Activated naive CD8-positive, alpha-beta T cell (primary cell): ENCODE measurements around the gene ZPBP2.

ENCODE experiments used
- H3K27ac Mint-ChIP-seq: one replicate; pipeline ENCODE4 v1.8.0; 2021; ENCODE audit warnings: mixed read lengths
- H3K27me3 Mint-ChIP-seq: one replicate; pipeline ENCODE4 v1.8.0; 2021; ENCODE audit warnings: mixed read lengths
- H3K36me3 Mint-ChIP-seq: one replicate; pipeline ENCODE4 v1.8.0; 2021; ENCODE audit warnings: mixed read lengths
- H3K4me1 Mint-ChIP-seq: one replicate; pipeline ENCODE4 v1.8.0; 2021; ENCODE audit warnings: low read depth, mixed read lengths
- H3K4me3 Mint-ChIP-seq: one replicate; pipeline ENCODE4 v1.8.0; 2021; ENCODE audit warnings: mild to moderate bottlenecking, mixed read lengths
- H3K9me3 Mint-ChIP-seq: one replicate; pipeline ENCODE4 v1.8.0; 2021; ENCODE audit warnings: low read depth, mixed read lengths

ZPBP2 gene, protein sequence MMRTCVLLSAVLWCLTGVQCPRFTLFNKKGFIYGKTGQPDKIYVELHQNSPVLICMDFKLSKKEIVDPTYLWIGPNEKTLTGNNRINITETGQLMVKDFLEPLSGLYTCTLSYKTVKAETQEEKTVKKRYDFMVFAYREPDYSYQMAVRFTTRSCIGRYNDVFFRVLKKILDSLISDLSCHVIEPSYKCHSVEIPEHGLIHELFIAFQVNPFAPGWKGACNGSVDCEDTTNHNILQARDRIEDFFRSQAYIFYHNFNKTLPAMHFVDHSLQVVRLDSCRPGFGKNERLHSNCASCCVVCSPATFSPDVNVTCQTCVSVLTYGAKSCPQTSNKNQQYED

GRCh38 chr17:39867880-39868553 lies at the start of gene ZPBP2:
Gene ZPBP2 (plus strand): TSS chr17:39868202. CDS start chr17:39868355, 153 bp downstream.
- peak within 1 kb of the TSS; percentile 82 for H3K4me3 Mint-ChIP-seq
- H3K4me1 Mint-ChIP-seq, result peaks cover 45% of the 10 kb centered on the region
- H3K27me3 Mint-ChIP-seq, result no peaks in the 10 kb centered on the region
- H3K36me3 Mint-ChIP-seq, result no peaks in the 10 kb centered on the region
- H3K9me3 Mint-ChIP-seq, result no peaks in the 10 kb centered on the region
- H3K27ac Mint-ChIP-seq, result peak within 1 kb of the TSS; percentile 99

- peaks cover 80% of the 10 kb centered on the region for H3K4me1 Mint-ChIP-seq
- peaks cover 28% of the 10 kb centered on the region for H3K36me3 Mint-ChIP-seq
- peak overlapping the region; percentile 44 for H3K4me3 Mint-ChIP-seq
- H3K27me3 Mint-ChIP-seq, result no peaks in the 10 kb centered on the region
- peak overlapping the region; percentile 89 for H3K27ac Mint-ChIP-seq
- peaks cover 5% of the 10 kb centered on the region for H3K9me3 Mint-ChIP-seq
Measured at GRCh38 chr17:39818358-39819000, 49.5 kb upstream of the ZPBP2 start.

- Mint-ChIP-seq H3K27me3 (no peaks in the 10 kb centered on the region), H3K36me3 (peaks cover 40% of the 10 kb centered on the region), H3K9me3 (peaks cover 12% of the 10 kb centered on the region), H3K4me3 (peak overlapping the region; percentile 48), H3K4me1 (peaks cover 63% of the 10 kb centered on the region), H3K27ac (peak overlapping the region; percentile 93)
Measured at GRCh38 chr17:39820541-39820940, 47.5 kb upstream of the ZPBP2 start.

GRCh38 chr17:39820987-39821386 lies 47.0 kb upstream of the ZPBP2 start:
- peak overlapping the region; percentile 93 for H3K27ac Mint-ChIP-seq
- peak overlapping the region; percentile 21 for H3K4me3 Mint-ChIP-seq
- peaks cover 58% of the 10 kb centered on the region for H3K4me1 Mint-ChIP-seq

GRCh38 chr17:39822051-39822451 lies 46.0 kb upstream of the ZPBP2 start:
- Mint-ChIP-seq H3K36me3 (peaks cover 50% of the 10 kb centered on the region), H3K4me3 (peak overlapping the region; percentile 39), H3K9me3 (peaks cover 12% of the 10 kb centered on the region), H3K27me3 (no peaks in the 10 kb centered on the region), H3K27ac (peak overlapping the region; percentile 93), H3K4me1 (peaks cover 63% of the 10 kb centered on the region)

More at GRCh38 chr17:39820987-39821386, 47.0 kb upstream of the ZPBP2 start:
- Mint-ChIP-seq H3K9me3 (peaks cover 12% of the 10 kb centered on the region), H3K36me3 (peaks cover 44% of the 10 kb centered on the region), H3K27me3 (no peaks in the 10 kb centered on the region)

GRCh38 chr17:39823407-39824054 lies 44.5 kb upstream of the ZPBP2 start:
- no peaks in the 10 kb centered on the region for H3K27me3 Mint-ChIP-seq
- no peak overlapping the region for H3K4me3 Mint-ChIP-seq
- H3K9me3 Mint-ChIP-seq, result peaks cover 12% of the 10 kb centered on the region
- H3K4me1 Mint-ChIP-seq, result peaks cover 58% of the 10 kb centered on the region
- peaks cover 58% of the 10 kb centered on the region for H3K36me3 Mint-ChIP-seq
- peak overlapping the region; percentile 50 for H3K27ac Mint-ChIP-seq

- H3K36me3 Mint-ChIP-seq, result peaks cover 52% of the 10 kb centered on the region
- H3K27me3 Mint-ChIP-seq, result no peaks in the 10 kb centered on the region
- peak overlapping the region; percentile 78 for H3K27ac Mint-ChIP-seq
- no peak overlapping the region for H3K4me3 Mint-ChIP-seq
- peaks cover 39% of the 10 kb centered on the region for H3K4me1 Mint-ChIP-seq
- peaks cover 12% of the 10 kb centered on the region for H3K9me3 Mint-ChIP-seq
Measured at GRCh38 chr17:39826334-39826733, 41.7 kb upstream of the ZPBP2 start.

DNA sequence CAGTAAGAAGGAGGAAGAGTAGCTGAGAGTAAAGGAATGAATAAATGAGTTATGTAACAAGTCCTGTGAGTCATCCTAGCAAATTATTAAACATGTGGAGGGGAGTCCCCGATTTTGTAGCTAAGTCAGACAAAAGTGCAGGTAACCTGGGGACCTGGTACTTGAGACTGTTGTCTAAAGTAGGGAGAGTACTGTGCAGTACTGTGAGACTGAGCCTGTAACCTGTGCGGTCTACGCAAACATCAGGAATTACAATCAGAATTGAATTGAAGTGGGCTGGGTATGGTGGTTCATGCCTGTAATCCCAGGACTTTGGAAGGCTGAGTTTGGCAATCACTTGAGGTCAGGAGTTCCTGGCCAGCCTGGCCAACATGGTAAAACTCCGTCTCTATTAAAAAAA lies 39.6 kb upstream of the ZPBP2 start:
- H3K4me1 Mint-ChIP-seq, result peaks cover 37% of the 10 kb centered on the region
- peak overlapping the region; percentile 83 for H3K27ac Mint-ChIP-seq
- peaks cover 39% of the 10 kb centered on the region for H3K36me3 Mint-ChIP-seq

GRCh38 chr17:39831588-39831987 lies 36.4 kb upstream of the ZPBP2 start:
- H3K27ac Mint-ChIP-seq, result peak overlapping the region; percentile 66
- no peaks in the 10 kb centered on the region for H3K27me3 Mint-ChIP-seq
- H3K4me1 Mint-ChIP-seq, result peaks cover 42% of the 10 kb centered on the region
- no peak overlapping the region for H3K4me3 Mint-ChIP-seq
- H3K36me3 Mint-ChIP-seq, result peaks cover 24% of the 10 kb centered on the region
- no peaks in the 10 kb centered on the region for H3K9me3 Mint-ChIP-seq

More for the DNA sequence above, 39.6 kb upstream of the ZPBP2 start:
- Mint-ChIP-seq H3K9me3 (peaks cover 7% of the 10 kb centered on the region), H3K4me3 (no peak overlapping the region), H3K27me3 (no peaks in the 10 kb centered on the region)

DNA sequence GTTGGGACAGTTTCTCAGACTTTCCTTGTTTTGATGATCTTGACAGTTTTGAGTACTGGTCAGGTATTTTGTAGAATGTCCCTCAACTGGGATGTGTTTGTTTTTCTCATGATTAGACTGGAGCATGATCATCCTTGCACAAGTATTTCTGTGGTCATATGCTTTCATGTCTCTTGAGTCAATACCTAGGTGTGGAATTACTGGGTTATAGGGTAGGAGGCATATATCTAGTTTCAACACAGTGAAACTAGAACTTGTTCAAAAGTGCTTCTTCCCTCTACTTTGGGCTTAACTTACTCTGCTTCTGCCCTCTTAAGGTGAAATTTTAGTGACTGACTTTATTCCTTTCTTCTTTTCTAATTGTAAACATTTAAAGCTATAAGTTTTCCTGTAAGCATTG lies 34.0 kb upstream of the ZPBP2 start:
- Mint-ChIP-seq H3K4me3 (no peak overlapping the region), H3K4me1 (peaks cover 36% of the 10 kb centered on the region), H3K27me3 (no peaks in the 10 kb centered on the region), H3K27ac (peak overlapping the region; percentile 67), H3K36me3 (peaks cover 20% of the 10 kb centered on the region), H3K9me3 (peaks cover 7% of the 10 kb centered on the region)

- H3K36me3 Mint-ChIP-seq, result peaks cover 29% of the 10 kb centered on the region
- H3K4me1 Mint-ChIP-seq, result peaks cover 42% of the 10 kb centered on the region
- no peak overlapping the region for H3K4me3 Mint-ChIP-seq
- H3K27ac Mint-ChIP-seq, result peak overlapping the region; percentile 85
- H3K9me3 Mint-ChIP-seq, result peaks cover 7% of the 10 kb centered on the region
- H3K27me3 Mint-ChIP-seq, result no peaks in the 10 kb centered on the region
Measured at GRCh38 chr17:39835038-39835786, 32.8 kb upstream of the ZPBP2 start.

DNA sequence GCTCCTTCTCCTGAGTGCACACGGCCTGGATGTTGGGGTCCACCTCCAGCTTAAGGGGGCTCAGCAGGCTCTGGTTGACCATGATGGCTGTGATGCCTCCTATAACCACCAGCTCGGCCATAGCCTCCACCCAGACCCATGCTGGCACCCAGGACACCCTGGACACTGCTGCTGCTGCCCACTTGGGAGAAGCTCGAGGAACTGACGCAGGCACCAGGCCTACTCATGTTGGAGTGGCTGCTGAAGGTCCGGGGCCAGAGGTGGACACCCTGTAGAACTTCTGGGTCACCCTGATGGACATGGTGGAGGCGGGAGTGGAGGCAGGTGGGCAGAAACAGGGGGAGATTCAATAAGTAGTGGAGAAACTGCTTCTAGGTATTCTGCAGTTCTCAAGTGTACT lies 31.9 kb upstream of the ZPBP2 start:
- peaks cover 45% of the 10 kb centered on the region for H3K4me1 Mint-ChIP-seq
- no peaks in the 10 kb centered on the region for H3K27me3 Mint-ChIP-seq
- H3K36me3 Mint-ChIP-seq, result peaks cover 35% of the 10 kb centered on the region
- no peak overlapping the region for H3K4me3 Mint-ChIP-seq
- peaks cover 7% of the 10 kb centered on the region for H3K9me3 Mint-ChIP-seq
- peak overlapping the region; percentile 85 for H3K27ac Mint-ChIP-seq

GRCh38 chr17:39838057-39838456 lies 29.9 kb upstream of the ZPBP2 start:
- peaks cover 53% of the 10 kb centered on the region for H3K4me1 Mint-ChIP-seq

GRCh38 chr17:39838784-39839183 lies 29.2 kb upstream of the ZPBP2 start:
- peak overlapping the region; percentile 64 for H3K27ac Mint-ChIP-seq
- H3K4me3 Mint-ChIP-seq, result no peak overlapping the region
- H3K4me1 Mint-ChIP-seq, result peaks cover 57% of the 10 kb centered on the region
- H3K9me3 Mint-ChIP-seq, result peaks cover 7% of the 10 kb centered on the region
- H3K27me3 Mint-ChIP-seq, result no peaks in the 10 kb centered on the region
- peaks cover 39% of the 10 kb centered on the region for H3K36me3 Mint-ChIP-seq

More at GRCh38 chr17:39838057-39838456, 29.9 kb upstream of the ZPBP2 start:
- Mint-ChIP-seq H3K36me3 (peaks cover 41% of the 10 kb centered on the region), H3K9me3 (peaks cover 7% of the 10 kb centered on the region), H3K27me3 (no peaks in the 10 kb centered on the region), H3K4me3 (no peak overlapping the region), H3K27ac (peak overlapping the region; percentile 64)
